Stimulated activated CD4-positive, alpha-beta T cell treated with anti-CD3 and anti-CD28 coated beads, Interleukin-4, amount 100 ng/mL, for 1 hour (primary cell): ENCODE measurements around the gene C10orf71.

Source experiments
- DNase-seq: peaks from one replicate; pipeline ENCODE4 v3.0.0-alpha.2; 2020

Gene C10orf71

DNA sequence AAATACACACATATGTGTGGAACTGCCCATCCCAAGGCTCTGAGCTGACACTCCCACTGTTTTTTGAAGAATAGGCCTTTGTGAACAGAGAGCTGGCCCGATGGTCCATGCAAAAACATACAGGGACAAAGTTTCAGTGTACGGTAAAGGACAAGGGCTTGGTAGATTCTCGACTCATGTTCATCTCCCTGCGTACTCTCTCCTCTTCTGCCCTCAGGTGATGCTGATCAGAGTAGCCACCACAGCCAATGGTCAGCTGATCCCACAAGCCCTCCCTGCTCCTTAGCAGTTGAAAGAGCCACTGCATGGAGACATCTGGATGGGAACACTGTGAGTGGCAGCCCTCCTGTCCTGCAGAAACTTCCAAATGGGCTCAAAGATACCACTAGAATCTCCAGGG is 23.1 kb upstream of the C10orf71 start:
- no peak for DNase-seq

DNA sequence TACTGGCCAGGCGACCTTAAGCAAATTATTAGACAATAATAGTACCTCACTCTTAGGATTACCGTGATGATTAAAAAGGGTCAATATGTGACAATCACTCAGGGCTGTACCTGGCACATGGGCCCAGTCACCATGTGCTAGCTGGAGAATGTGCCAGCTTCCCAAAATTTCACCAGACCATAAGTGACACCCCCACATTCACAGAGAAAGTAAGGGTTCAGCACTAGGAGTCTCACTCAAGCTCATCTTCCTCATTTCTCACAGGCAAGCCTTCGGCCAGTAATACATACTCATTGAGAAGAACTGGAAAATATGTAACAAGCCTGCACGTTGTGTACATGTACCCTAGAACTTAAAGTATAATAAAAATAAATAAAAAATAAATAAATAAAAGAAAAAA is 22.4 kb upstream of the C10orf71 start:
- no peak for DNase-seq

DNA sequence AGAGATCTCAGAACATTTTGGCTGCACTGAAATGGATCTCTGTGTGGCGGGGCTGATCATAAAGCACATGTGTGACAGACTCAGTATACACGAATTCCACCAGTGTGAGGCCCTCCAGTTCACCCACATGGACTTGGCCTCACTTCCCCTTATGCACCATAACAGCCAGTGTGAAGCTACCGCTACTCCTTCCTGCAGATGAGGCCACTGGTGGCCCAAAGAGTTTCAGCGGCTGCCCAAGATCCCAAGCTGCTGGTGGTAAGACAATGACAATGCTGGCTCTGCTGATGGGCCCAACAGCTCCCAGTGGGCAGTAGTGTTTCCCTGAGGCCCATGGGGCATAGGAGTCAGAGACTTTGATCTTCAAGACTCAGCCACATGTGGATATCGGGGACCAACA is 21.0 kb upstream of the C10orf71 start:
- DNase-seq = no peak

DNA sequence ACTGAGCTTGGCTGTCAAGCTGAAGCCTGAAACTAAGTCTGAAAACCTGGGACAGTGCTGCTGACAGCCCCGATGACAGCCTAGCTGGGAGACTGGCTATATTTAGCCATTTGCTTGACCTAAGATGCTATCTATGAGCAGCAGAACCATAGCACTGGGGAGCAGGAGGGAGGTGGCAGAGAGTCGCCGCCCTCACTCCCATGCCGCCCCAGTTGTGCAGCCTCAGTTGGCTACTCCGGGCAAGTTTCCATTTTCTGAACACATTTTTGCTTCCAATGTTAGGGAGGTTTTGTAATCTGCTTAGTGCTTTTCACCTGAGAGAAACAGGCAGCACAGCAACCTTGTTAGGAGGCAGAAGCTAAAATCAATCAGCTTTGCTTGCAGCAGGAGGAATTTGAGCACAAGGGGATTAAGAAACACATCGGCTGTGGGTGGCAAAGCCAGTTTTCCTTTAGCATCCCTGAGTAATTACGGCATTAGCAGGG is 20.4 kb upstream of the C10orf71 start:
- DNase-seq = no peak

DNA sequence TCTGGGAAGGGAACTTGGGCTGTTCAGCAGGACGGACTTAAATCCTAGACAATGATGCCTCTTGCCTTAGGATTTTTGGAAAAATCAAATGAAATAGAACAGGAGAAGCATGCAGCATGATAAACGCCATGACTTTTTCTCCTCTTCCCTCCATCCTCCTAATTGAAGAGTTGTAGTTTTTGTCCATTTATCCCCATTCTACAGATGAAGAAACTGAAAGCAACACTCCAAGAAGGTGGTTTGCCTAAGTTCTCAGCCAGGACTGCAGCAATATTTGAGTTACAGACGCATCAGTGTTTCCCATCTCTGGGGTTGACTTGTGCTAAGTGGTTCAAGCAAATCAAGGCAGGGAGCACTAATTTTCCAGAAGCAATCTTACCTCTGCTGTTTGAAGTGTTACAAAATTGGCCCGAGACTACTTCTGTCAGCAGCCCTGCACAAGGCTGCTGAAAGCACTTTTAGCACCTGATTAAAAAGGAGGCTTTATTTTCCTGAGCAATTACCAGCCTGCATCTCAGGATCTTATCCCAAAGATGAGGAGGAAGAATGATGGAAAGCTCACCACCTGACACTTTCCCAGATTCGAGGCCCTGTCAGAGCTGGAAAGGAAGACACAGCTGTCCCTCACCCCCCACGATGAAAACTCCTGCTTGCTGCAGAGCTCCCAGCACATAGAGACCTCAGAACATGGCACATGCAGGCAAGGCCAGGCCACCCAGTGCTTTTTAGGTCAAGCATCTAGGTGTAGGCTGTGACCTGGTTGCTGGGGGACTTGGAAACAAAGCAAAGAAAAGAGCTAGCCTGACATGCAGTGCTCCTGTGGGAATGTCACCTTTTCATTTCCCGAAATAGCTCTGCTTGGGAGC is 19.7 kb upstream of the C10orf71 start:
- DNase-seq = no peak

DNA sequence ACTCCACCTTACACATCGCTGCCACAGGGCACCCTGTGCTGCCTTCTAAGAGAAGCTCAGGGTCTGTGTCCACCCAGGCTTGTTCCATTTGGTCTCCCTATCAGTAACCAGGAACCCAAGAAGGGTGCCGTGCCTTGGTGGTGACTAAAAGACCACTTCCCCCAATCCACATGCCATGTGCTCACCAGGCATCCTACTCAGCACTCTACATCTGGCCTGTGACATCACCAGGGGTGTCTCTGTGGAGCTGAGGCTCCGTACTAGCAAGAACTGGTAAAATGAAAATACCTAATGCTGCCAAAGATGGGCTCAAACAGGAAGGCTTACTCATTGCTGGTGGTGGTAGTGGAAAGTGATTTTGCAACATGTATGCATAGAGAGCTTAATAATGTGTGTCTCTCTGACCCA is 19.0 kb upstream of the C10orf71 start:
- DNase-seq = no peak

DNA sequence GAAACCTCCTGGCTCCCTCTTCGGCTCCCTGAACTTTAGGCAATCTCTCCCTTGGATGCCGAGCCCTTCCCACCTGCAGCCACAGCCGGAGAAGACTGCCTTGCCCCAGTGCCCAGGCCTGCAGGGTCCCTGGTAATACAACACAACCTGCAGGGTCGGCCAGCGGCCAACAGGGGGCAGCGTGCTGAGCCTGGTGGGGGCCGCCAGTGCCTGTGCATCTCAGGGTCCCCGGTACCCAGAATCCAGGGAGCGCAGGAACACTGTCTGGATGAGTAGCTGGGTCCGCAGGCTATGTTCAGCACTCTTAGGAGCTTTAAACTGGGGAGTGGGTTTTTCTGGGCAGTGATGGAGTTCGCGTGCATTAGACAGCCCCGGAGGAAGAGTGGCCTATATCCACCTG is 17.5 kb upstream of the C10orf71 start:
- DNase-seq = no peak

DNA sequence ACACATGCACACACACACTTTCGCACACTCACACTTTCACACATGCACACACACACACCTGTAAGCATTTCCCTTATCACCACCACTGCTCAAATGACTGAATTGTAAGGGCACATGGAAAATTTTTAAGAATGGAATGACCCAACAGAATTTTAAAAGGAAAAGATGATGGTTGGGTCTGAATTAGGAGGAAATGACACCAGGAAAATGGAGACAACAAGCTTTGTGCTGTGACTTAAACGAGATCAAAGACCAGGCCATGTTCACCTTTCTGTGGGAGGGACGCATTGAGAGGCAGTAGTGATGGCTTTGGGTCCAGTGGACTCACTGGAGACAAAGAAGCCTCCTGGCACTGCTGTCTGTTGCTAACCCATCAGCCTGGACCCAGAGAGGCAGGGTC is 16.7 kb upstream of the C10orf71 start:
- no peak for DNase-seq

DNA sequence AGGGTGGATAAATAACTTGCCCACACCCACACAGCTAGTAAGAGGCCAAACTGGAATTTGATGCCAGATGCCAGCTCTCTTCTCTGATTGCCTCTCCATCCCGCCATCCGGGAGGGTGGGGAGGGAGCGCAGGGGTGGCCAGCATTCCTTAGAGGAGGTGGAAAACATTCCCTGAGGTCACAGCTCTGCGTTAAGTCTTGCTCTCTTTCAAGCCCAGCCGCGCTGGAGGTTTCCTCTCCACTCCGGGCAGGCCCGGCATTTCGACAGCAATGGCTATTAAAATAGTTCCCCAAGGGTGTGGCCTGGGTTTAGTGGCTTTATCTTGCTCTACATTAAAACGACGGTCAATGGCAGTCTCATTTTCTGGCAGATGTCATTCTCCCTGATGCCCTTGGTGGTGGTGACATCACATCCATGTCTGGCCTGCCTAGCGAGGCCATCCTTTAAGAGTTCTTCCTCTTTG is 16.1 kb upstream of the C10orf71 start:
- no peak for DNase-seq

DNA sequence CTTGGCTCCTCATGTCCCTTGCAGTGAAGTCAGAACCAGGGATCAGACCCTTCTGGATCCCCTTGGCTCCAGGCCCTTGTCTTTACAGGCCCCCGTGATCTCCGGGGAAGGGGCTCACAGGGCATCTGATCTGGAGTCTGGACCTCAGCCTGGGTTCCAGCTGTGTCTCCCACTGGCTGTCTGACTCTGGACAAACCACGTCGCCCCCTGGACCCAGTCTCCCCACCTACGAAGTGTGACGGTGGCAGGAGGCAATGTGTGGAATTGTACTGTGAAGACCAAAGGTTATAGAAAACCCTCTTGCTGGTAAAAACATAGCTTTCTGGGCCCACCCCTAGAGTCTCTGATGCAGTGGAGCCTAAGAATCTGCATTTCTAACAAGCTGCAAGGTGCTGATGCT is 15.5 kb upstream of the C10orf71 start:
- no peak for DNase-seq

DNA sequence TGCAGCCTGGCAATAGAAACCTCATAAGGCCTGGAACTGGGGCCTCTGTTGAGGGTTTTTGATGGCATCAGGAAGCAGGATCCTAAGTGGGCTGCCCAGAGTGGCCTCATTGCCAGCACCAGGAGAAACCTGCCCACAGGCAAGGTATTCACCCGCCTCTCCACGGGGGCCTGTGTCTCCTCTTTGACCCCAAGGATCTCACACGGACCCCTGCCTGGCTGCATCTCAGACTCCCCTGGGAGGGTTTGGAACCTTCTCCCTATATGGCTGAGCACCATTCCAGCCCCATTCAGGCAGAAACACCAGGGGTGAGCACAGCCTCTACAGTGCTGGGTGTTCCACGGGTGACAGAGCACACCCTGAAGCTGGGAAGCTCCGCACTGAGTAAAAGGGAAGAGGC is 14.6 kb upstream of the C10orf71 start:
- no peak for DNase-seq

DNA sequence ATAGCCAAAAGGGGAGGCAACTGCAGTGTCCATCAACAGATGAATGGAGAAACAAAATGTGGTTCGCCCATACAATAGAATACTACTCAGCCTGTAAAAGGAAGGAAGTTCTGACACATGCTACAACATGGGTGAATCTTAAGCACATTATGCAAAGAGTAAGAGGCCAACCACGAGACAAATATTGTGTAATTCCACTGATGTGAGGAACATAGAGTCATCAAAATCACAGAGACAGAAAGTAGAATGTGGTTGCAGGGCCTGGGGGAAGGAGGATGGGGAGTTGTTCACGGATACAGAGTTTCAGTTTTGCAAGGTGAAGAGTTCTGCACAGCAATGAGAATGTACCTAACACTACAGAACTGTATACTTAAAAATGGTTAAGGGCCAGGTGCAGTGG is 13.7 kb upstream of the C10orf71 start:
- no peak for DNase-seq

DNA sequence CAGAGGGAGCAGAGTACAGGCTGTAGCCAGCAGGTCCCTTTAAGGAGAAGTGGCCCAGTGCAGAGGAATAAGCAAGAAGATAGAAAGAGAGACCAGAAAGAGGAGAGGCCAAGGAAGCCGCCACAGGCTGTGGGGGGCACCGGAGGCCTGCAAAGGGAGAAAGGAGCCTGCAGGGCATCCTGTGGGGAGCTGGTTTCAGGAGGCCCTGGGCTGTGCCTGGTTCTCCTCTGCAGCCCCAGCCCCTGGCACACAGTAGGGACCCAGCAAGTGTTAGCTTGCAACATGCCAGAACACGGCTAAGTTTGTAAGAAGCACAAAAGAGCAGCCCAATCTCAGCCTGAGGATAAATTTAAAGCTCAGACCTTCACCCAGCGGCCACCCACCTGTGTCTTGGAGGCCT is 12.3 kb upstream of the C10orf71 start:
- no peak for DNase-seq

DNA sequence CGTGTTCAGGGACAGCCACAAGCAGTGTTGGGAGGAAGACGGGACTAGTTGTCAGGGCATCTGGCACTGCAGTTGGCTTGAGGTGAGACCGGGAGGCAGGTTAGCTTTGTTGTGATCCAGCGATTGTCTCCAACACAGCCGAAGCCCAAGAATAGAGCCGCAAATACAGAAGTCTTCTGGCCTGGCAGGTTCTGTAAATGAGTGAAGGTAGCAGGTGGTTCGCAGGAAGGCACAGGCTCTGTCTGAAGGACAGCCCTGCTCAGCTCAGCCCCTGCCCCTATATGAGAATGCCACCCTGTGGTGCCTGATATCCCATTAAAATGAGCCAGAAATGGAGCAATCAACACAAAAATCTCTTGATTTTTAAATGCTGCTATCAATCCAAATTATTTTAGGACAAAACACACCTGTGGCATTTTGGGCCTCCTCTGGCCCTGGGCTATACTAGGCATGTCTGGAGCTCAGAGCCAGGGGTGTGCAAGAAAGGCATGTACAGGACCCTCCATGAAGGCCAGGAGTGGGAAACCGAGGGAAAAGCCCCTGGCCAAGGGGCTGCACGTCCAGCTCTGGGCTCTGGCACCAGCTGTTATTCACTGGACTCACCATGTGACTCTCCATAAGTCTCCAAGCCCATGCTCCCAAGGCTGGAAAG is 11.2 kb upstream of the C10orf71 start:
- DNase-seq = no peak

DNA sequence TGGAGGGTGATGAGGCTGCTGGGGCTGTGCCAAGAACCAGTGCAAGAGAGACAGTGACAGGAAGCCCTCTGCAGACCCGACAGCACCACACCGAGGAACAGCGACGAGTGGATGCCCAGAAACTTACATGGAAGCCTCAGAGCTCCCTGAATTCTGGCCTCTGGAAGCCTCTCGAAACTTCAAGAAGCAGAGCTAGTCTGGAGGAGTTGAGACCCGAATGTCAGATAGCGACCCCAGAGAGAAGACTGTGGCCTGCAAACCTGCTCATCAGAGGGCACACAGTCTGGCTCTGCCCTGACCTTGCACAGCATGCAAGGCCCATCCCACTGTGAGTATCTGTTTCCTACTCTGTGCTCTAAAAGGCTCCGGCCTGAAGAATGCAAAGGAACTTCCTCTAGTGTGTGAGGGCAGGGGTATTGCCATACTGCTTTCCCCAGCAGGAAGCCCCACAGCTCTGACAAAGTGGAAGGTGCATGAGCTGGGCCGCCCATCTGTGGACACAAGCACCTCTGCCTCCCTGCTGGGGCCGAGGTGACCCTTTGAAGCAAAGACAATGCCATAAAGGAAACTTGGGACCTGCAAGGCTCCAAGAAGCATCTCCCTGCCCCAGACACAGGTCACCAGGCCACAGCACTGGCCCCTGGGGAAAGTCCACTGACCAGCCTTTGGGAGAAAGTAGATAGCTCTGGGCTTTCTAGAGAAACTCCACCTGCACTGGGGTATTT is 10.5 kb upstream of the C10orf71 start:
- no peak for DNase-seq

DNA sequence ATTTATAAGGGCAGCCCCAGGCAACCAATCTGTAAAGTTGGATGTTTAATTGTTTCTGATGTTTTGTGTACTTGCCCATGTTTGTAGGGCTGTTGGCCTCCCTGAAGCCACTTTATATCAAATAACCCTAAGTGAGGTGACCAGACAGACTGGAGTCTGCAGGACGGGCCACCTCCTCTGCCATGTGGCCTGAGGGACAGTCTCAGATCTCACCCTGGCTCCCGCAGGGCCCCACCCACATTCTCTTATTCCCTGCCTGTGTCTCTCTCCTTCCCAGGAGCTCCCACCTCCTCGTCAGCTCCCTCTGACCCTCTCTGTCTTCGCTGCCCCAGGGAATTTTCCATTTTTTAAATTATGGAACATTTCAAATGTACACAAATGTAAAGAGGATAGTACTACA is 9.5 kb upstream of the C10orf71 start:
- DNase-seq = no peak

DNA sequence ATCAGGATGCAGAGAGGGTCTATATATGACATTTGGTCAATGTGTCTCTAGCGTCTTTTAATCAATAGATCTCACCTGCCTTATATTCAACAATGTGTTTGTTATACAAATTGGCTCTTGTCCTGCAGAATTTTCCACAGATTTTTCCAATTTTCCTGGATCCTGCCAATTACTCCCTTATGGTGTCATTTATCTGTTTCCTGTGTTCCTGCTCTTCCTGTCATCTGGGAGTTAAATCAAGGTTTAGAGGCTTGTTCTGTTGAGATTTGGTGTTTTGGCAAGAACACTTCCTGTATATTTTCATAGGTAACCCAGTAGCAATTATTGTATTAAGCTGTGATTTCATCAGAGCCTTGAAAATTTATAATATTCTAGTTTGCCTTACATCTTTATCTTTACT is 8.8 kb upstream of the C10orf71 start:
- DNase-seq = no peak

DNA sequence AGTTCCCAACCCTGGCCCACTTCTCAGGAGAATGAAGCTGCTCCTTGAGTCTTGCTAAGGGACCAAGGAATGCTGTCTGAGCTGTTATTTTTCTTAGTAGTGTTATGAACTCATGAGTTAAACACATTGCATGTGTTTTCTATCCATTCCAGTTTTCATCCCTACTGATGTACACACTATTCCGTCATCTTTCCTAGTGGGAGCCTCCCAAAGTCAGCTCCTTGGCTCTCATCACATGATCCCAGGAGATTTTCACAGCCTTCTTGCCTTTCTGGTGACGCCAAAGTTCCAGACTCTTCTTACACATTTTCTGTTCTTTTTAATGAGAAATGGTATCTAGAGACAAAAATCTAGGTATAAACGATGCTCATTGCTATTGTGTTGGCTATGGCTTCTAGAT is 8.4 kb upstream of the C10orf71 start:
- no peak for DNase-seq

DNA sequence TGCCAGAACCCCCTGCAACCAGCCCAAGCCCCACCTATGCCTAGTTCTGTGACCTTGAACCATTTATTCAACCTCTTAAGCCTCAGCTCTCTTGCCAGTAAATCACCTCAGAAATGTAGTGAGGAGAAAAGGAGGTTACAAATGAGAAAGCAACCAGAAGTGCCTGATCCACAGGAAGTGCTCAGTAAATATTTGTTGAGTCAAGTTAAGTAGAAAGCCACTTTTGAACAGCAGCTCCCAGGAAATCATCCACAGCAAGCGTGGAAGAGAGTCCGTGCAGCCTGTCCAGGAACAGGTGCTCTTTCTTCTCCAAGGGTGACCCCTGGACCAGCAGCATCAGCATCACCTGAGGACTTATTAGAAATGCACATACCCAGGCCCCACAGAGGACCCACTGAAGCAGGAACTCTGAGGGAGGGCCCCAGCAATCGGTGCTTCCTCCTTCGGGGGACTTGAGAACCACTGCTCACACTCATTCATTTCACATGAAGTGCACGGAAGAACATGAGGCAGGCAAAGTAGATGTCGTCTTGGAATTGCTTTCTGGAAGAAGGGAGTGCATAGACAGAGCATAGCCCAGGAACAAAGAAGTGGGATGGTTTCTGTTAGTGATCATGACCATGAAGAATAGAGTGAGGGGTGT is 6.3 kb upstream of the C10orf71 start:
- DNase-seq = no peak

DNA sequence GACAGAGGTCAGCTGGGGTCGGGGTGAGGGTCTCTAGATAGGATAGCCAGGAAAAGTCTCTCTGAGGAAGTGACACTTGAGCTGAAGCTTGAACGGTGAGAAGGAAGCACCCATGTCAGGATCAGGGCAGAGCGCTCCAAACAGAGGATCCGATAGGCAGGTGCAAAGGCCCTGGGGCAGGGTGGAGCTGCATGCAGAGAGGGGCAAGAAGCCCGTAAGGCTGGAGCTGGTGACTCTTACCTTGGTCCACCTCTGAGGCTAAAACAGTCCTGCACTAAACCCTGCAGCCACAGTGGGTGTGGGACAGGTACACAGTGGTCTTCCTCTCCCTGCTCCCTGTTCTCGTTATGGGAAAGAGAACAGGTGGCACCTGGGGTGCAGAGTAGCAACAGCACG is 5.8 kb upstream of the C10orf71 start:
- no peak for DNase-seq

DNA sequence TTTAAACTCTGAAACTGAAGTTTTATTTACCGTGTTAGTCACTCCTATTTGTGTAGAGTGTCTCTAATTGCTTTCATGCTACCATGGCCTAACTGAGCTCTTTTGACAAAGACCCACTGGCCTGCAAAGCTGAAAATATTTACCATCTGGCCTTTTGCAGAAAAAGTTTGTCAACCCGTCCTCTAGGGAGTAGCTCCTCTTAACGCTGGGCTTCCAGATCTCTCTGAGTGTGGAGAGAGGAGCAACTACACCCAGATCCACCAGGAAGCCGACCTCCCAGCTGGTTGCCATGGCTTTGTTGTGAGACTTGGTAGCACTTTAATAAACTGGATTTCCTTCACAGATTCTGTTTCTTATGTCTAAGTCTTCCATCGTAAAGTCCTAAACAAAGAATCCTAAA is 4.2 kb upstream of the C10orf71 start:
- no peak for DNase-seq

DNA sequence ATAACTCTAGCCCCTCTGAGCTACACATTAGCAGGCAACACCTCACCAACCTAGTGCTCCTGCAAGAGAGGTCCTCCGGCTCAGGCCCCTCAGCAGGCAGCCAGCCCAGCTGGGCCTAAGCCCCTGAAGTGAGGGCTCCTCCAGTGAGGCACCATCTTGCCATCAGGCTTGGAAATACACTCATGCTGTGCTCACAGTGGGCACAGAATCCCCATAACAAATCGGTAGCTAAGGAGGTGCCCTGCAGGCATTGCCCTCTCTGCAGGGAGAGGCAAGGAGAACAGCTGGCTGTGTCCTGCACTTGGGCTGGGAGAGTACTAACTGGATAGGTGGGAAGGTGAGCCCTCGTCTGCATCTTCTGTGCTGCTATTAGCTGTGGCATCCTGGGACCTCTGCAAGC is 3.7 kb upstream of the C10orf71 start:
- DNase-seq = no peak

DNA sequence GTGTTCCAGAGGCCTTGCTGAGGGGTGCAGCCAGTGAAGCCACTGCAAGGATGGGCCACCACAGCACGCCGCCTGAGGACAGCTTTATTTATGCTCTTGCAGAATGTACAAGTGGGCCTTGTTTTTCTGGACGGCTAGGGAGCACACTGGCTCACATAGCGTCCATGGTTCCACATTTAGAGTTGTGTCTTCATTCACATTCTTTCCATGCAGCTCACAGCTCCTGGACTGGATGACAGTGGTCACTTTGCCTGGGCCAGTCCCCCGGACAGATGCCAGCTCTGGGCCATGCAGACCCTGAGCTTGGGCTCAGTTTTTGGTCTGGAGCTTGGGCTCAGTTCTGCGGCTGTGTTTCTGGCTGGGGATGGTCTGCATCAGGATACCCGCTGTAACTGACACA is 2.6 kb upstream of the C10orf71 start:
- no peak for DNase-seq
